HG02885 (cell line): ENCODE results near the gene GAST.
"Not testable (repeated sequence)": the region's sequence is repeated elsewhere in the genome, so short reads cannot be mapped to it uniquely, and the experiment has no call there.

ENCODE experiments used
- ATAC-seq: cut with Tn5 transposase; IDR thresholded peaks from one replicate; pipeline ENCODE4 v1.9.1; 2021; ENCODE audit warnings: mild to moderate bottlenecking; ENCODE audit not compliant: unreplicated experiment, poor library complexity

GAST gene

GRCh38 chr17:41711669-41712400, at the start of gene GAST:
GAST (plus strand) TSS chr17:41712331; CDS start chr17:41715437, 3,106 bp downstream.
- ATAC-seq: no peak

DNA sequence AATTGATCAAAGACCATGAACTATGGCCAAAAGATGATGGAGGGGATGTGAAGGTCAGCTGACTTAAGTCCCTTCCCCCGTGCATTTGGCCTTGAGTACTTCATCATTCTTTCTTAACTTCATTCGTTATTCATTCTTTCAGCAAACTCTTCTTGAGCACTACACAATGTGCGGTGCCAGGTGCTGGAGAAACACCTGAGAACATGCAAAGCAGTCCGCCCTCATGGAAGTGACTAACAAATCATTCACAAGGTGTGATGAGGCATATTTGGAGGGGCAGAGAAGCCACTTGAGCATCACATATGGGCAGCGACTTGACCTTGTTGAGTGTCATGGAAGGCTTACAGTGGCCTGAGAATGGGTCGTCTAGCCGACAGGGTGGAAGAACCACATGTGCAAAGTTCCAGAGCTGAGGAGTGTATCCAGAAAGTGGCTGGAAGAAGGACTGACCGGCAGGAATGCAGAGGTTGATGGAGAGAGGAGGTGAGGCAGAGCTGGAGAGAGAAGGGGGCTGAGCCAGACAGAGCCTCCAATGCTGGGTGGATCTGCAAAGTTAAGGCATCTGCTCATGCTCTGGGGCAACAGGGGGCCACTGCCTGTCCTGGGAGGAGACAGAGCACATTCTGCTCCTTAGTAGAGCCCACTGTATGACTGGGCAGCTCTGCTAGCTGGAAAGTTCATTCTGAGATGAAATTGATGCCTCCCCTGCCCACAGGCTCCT, 48.5 kb upstream of the GAST start:
- no peak for ATAC-seq

DNA sequence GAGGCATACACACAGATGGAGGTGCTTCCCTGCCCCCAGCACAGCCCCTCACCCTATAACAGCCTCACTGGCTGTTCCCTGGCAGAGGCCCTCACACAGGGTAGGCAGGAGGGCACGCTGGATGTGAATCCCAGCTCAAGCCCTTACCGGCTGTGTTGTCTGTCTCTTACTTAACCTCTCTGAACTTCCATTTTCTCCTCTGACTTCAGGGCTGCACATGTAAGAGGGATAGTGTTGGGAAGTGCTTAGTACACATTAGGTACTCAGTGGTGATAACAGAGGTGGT, 48.0 kb upstream of the GAST start:
- ATAC-seq: no peak

GRCh38 chr17:41664587-41665565, 47.3 kb upstream of the GAST start:
- ATAC-seq: no peak

GRCh38 chr17:41665566-41666236, 46.4 kb upstream of the GAST start:
- ATAC-seq: peak; percentile 74

DNA sequence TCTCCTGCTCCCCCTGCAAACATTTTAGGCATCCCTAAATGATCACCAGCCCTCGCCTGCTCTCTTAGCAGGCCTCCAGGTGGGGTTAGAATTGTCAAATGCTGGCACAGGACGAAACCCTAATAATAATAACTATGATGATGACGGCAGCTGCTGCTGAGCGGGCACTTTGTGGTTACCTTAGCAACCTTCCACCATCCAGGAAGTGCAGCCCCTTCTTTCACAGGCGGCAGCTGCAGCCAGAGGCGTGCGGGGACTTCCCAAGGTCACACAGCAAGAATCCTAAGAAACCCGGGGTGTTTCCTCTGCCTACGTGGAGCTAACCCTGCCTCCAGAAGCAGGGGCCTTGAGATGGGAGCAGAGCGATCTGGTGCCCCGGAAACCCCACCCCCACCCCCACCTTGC, 45.9 kb upstream of the GAST start:
- ATAC-seq: peak; percentile 26

GRCh38 chr17:41666708-41667279, 45.3 kb upstream of the GAST start:
- ATAC-seq: peak; percentile 50

DNA sequence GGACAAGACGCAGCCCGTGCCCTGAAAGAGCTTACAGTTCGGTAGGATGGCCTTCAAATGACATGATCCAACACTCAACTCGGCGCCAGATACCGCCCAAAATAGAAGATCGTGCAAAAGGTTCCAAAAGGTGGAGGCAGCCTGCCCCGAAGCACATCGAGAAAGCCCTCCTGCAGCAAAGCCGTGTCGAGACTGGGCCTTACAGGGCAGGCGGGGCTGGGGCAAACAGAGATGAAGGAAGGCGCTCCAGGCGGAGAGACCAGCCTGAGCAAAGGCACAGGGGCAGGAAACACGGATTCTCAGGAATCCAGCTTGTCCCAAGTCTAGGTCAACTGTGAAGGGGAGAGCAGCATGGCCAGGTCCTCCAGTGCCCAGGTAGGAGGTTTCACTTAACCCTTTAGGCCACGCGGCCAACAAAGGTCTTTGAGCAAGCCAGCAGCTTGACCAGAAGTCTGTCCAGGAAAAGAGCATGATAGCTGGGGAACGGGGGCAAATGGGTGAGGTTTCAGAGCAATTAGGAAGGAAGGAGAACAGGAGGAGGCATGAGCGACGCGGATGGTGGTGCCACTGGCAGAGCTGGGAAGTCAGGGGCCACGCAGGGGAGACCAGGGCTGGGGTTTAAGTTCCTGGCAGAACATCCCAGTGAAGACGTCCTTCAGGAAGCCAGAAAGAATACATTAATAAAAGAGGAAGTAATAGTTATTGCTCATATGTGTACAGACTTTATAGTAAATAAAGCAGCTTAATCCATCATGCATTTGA, 44.7 kb upstream of the GAST start:
- peak; percentile 3 for ATAC-seq

- ATAC-seq: no peak
Measured at GRCh38 chr17:41672153-41672552, 40.0 kb upstream of the GAST start.

GRCh38 chr17:41675157-41676057, 36.7 kb upstream of the GAST start:
- ATAC-seq: not testable (repeated sequence)

DNA sequence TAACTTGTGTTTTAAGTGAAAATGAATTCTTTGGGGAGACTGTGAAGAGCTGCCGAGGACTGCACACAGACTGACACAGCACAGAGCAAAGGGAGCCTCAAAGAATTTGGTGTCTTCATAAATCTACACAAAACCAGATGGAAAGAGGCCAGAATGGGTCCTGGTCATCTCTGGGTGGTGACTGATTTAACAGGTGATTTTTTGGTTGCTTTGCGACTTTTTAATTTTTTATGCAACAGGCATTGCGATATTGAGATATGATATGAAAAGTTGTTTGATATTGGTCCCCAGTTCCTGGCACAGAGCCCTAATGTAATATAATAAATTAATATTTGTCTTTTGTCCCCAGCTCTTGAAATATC, 36.1 kb upstream of the GAST start:
- ATAC-seq: no peak

GRCh38 chr17:41678411-41678906, 33.7 kb upstream of the GAST start:
- ATAC-seq: peak; percentile 9

GRCh38 chr17:41678907-41679739, 33.0 kb upstream of the GAST start:
- peak; percentile 63 for ATAC-seq

DNA sequence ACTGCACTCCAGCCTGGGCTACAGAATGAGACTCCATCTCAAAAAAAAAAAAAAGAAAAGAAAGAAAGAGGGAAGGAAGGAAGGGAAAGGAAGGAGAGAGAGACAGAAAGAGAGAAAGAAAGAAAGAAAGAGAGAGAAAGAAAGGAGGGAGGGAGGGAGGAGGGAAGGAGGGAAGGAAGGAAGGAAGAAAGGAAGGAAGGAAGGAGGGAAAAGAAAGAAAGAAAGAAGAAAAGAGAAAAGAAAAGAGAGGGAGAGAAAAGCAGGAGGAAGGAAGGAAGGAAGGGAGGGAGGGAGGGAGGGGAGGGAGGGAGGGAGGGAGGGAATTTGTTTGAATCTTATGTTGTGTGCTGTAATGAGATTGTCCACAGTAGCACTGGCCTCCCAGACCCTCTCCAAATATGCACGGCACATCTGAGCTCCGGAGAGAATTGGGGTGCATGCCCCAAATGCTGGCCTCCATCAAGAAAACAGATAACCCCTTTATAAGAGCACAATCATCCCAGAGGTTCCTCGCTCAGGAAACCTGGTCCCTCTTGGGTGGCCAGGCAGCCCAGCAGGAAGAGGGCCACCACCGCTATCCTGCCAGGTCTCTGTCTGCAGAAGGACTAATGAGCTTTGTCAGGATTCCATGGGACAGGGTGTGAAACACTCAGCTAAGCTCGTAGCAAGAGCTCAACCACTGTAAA, 32.2 kb upstream of the GAST start:
- no peak for ATAC-seq

- no peak for ATAC-seq
Measured at GRCh38 chr17:41680426-41681040, 31.6 kb upstream of the GAST start.

- no peak for ATAC-seq
Measured at GRCh38 chr17:41681776-41682175, 30.4 kb upstream of the GAST start.
